Peyer's patch (tissue), 4 donors: ENCODE data around the gene SH2D1A.

Source experiments
- CTCF ChIP-seq, 6 experiments: fragments of 450-650 bp in 4 of 6; fragments of 200-600 bp in 2 of 6; sonication (generic) in 1 of 6; IDR thresholded peaks; one replicate each; pipeline ENCODE4 v1.5.1; 2017 to 2019; ENCODE audit warnings: antibody characterized with exemption in 6 of 6, mild to moderate bottlenecking in 3 of 6, moderate library complexity in 1 of 6
- POLR2A ChIP-seq, 2 donors: fragments of 450-650 bp; IDR thresholded peaks; one replicate each; pipeline ENCODE4 v1.5.1; 2017; ENCODE audit warnings: antibody characterized with exemption in 2 of 2, mild to moderate bottlenecking in 2 of 2, moderate library complexity in 2 of 2

GRCh38 chrX:124401696-124402095, 55.3 kb downstream of the SH2D1A start:
- TF ChIP-seq CTCF (IDR thresholded peaks at IDR 0.05) (no peak), POLR2A (IDR thresholded peaks at IDR 0.05) (no peak)
